Fibroblast of skin of back (primary cell): ENCODE data around the gene TBC1D22A.
A peak's percentile ranks its signal among the peaks of the same experiment; 100 is the strongest.

Experiments used
- DNase-seq: peaks from one replicate; pipeline ENCODE4 v3.0.0-alpha.2; 2013

Gene TBC1D22A

DNA sequence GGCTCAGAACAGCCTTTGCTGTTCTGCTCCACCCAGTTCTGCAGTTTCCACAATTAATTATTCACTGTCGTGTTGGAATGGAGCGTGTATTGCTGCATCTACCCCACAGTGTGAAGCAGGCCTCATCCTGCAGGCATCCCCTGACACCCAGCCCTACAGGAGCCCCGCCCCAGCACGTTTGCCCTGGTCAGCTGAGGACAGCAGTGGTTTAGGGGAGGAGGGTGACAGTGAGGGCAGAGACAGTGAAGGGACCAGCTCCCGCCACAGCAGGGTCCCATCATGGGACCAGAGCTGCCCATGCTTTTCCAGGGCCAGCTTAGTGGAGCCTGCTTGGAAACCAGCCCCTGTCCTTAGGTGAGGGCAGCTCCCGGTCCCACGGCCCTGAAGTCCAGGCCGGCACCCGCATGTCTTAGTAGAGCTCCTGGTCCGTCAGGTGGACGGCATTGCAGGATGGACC, 273.0 kb downstream of the TBC1D22A start:
- no peak for DNase-seq

GRCh38 chr22:47036352-47036751, 273.9 kb downstream of the TBC1D22A start:
- no peak for DNase-seq

GRCh38 chr22:47036936-47037485, 274.6 kb downstream of the TBC1D22A start:
- DNase-seq: no peak

DNA sequence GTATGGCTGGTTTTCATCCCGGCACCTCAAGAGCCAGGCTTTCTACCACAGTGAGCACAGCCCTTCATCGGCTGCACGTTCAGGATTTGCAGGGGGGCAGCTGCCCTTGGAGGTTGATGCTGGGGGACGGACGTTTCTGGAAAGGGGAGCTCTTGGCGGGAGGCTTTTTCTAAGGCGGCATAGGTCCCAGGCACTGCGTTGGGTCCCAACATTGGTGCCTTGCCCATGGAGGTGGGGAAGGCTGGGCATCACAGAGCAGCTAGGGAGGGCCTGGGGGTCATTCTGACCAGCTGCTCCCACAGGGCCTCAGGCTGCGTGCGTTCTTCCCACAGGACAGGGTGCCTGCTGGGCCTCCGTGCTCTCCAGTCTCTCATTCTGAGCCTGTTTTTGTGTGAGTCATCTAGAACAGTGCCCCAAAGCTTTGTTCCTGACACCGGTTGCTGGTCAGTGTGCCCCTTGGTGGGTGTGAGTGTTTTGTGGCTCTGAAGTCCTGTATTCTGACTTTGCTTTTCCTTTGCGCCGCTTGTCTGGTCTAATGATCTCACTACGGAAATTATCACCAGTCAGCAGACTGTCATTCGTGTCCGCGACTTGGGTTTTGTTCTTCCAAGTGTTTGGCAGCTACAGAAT, 275.9 kb downstream of the TBC1D22A start:
- no peak for DNase-seq

DNA sequence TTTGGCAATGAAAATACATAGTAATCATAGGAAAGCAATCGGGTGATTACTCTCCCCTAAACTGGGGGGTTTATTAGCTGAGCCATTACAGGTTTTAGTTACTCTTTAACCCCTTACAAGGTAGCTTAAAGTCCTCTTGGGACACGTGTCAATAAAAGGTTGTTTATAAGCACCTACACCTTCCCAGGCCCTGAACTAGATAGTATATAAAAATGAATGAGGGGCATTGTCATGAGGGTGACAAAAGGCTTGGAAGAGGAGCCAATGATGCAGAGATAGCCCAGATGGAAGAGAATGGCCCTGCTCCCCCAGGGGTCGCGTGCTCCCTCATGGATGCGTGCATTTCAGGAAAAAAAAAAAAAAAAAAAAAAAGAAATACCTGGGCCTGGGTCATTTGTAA, 276.9 kb downstream of the TBC1D22A start:
- no peak for DNase-seq

GRCh38 chr22:47040486-47041270, 278.2 kb downstream of the TBC1D22A start:
- no peak for DNase-seq

DNA sequence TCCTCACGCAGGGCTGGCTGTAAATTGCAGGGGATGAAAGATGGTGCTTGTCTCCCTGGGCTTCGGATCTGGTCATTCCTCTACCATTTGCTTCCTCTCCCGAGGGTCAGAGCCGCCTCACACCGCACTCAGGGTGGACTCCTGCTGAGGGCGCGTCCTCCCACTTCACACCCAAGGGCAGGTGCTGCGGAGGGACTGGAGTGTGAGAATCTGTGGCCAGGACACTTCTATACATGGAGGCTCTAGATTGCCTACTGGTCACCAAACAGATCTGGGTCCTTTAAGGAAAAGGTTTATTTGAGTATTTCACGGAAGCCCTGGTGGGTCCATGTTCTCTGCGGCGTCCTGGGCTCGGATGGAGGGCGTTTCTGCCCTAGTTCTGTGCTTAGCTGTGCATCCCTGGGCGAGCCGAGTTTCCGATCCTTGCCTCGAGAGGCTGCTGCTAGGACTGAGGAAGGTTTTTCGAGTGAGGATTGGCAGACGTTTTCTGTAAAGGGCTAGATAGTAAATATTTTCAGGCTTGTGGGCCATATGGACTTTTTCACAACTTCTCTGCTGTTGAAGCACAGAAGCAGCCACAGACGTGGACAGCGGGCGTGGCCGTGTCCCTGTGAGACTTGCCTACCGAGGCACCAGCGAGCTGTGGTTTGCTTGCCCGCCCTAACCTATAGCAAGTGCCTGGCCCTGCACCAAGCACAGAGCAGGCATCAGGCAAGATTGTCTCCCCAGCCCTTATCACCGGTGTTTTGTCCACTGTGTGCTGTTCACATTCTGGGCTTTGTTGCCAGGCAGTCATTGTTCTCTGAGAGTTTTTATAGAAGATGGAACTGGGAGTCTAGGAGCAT, 279.0 kb downstream of the TBC1D22A start:
- no peak for DNase-seq

- no peak for DNase-seq
Measured at GRCh38 chr22:47042116-47042825, 279.8 kb downstream of the TBC1D22A start.

DNA sequence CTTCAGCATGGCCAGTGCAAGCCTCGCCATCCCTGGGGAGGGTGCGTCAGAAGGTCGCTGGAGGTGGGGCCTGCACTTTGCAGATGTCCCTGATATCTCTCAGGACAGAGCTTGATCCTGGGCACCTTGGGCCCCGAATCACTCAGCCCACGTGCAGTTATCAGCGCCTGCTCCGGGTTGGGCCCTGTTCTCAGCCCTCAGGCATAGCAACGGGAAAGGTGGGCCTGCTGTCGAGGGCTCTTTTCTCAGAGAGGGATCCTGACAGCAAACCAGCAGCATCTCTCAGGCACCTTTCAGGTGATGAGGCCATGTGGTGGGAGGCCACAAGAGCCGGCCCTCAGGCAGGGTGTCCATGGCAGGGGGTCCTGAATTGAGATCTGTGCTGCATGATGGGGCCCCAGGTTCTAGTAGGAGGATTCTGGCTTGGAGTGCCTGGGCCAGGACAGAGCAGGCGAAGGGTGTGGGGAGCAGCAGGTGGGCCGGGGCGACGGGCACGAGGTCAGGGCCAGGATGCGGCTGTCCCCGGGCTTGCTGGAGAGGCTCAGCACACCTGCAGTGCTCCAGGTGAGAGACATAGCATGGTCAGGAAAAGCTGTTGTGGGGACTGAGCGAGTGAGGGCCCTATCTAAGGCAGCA, 280.5 kb downstream of the TBC1D22A start:
- DNase-seq: no peak

DNA sequence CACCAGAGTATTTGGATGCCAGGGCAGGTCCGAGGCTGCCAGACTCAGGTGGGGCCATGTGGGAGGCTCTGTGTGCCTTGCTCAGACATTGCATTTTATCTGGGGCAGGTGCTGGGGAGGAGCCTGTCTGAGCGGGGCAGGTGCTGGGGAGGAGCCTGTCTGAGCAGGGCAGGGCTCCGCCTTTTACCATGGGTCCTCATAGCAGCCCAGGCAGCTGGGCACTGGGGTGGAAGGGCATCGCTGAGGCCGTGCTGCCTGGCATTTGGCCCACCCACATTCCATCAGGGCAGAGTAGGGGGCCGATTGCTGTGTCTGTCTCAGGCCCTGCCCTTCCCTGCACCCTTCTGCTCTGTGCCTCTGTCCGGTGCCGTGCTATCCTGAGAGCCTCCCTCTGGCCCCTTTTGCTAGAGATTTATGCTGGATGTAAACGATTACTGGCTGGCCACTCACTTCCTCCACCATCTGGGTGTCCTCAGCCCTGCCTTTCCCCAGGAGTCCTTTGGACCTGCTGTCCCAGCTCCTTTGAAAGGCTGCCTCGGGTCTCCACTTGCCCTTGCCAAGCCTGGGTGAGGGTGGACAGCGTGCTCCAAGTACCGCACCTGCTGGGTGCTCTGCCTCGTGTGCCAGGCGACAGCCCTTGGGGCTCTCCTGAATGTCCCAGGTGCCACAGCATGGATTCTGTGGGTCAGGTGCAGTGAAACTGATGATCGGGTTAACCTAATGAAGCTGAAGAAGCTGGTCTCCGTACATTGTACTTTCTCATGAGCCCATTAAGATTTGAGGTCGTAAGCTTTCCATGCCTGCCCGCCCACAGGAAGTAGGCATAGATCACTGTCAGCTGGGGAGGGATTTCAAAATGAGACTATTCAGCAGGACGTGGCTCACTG, 281.6 kb downstream of the TBC1D22A start:
- DNase-seq: peak; percentile 56

- DNase-seq: no peak
Measured at GRCh38 chr22:47044722-47045535, 282.5 kb downstream of the TBC1D22A start.

- no peak for DNase-seq
Measured at GRCh38 chr22:47045691-47046410, 283.4 kb downstream of the TBC1D22A start.

DNA sequence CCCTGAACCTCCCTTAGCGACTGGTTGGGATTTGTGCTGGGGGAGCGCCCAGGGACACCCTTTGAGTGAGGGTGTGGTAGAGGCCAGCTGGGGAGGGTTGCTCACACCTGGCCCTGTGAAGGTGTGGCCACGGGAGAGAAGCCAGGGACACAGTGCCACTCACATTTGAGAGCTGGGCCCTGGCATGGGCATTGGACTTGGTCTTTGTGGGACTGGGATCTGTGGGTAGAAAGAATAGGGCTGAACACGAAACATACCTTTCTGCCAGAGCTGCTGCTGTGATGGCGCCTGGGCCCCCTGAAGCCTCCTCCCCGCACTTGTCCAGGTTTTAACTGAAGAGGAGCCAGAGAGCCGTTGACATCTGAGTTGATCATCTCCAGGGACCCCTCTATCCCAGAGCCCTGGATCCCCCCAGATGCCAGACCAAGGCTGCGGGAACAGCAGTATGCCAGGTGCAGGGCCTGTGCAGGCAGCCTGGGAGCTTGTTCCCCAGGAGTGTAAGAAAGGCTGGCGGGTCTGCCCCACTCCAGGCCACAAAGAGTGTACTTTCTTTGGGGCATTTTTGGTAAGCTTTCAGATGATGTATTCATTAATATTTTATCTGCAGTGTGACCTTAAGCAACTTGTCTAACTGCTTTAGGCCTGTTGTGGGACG, 284.1 kb downstream of the TBC1D22A start:
- DNase-seq: no peak

- DNase-seq: no peak
Measured at GRCh38 chr22:47047321-47048122, 285.1 kb downstream of the TBC1D22A start.

DNA sequence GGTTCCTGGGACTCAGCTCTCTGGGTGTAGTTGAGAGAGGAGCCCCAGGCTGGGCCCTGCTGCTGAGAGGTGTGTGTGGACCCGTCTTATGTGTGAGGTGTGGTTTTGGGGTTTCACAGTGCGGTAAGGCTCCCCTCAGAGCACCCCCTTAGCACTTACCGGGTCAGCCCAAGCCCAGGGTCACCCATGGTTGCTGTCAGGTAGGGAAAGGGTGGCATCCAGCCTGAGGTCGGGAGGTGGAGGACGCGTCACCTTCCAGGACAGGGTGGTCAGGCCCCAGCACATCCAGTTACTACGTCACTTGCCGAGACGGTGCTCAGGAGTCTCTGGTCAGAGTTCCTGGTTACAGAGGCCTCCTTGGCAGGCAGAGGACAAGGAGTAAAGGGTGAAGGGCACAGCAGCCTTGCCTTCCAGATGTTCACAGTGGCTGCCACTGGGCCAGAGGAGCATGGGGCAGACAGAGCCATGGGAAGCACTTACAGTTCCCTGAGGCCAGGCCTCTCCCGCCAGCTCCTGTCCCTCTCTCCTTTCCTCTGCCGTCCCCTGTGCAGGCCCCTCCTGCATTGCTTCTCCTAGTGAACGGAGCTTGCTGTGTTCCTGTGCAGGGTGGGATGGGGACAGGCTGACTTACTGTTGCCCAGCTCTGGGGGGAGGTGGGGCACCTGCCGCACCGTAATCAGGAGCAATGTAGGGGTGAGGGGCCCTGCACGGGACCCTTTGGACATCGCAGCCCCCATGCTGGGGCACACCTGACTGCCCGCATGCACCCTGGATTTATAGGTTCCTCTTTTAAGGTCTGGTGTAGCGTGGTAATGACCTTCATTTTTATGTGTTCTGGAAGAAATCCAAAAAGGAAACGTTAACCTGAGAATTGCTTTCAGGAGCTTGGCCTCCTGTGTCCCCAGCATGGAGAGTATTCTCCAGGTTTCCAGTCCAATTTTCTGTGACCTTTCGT, 285.9 kb downstream of the TBC1D22A start:
- DNase-seq: no peak

- DNase-seq: no peak
Measured at GRCh38 chr22:47049078-47049624, 286.7 kb downstream of the TBC1D22A start.
